Retinal pigment epithelial cell (primary cell): ENCODE data around the gene FIGNL2.
"Not testable (repeated sequence)": the region's sequence is repeated elsewhere in the genome, so short reads cannot be mapped to it uniquely, and the experiment has no call there.

Experiments used
- DNase-seq: peaks from one replicate; pipeline ENCODE4 v3.0.0-alpha.2; 2010; ENCODE audit warnings: low read depth
- H3K4me3 ChIP-seq: 2 replicates; pipeline ENCODE4 v1.5.1; 2011; ENCODE audit warnings: mild to moderate bottlenecking, low read length, control low read depth, moderate library complexity
- CTCF ChIP-seq: conservative IDR thresholded peaks from 2 replicates; pipeline ENCODE4 v1.5.1; 2011; ENCODE audit warnings: low read depth, low read length, control low read depth, inconsistent platforms

Gene FIGNL2

GRCh38 chr12:51886021-51886710 is 37.6 kb upstream of the FIGNL2 start:
- DNase-seq: peak; percentile 37
- TF ChIP-seq CTCF: no peak
- no peak overlapping the region for H3K4me3 ChIP-seq

DNA sequence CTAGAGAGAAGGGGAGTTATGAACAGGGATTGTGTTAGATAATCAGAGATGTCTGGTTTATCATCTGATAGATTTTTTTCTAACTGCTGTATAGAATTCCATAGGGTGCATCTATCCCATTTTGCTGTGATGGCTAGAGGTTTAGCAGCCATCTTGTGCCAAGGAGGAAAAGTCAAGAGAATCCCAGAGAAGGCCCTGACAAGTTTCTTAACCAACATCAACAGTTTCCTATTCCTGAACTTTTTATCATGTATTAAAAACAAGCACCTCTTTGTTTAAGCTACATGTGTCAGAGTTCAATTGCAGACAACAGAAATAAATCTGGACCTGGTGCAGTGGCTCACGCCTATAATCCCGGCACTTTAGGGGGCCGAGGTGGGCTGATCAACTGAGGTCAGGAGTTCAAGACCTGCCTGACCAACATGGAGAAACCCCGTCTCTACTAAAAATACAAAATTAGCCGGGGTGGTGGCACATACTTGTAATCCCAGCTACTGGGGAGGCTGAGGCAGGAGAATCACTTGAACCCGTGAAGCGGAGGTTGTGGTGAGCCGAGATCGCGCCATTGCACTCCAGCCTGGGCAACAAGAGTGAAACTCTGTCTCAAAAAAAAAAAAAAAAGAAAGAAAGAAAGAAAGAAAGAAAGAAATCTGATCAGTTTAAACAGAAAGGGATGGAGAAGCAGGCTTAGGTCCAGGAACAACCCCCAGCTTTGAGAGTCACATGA is 36.9 kb upstream of the FIGNL2 start:
- H3K4me3 ChIP-seq, DNase-seq: not testable (repeated sequence)

- TF ChIP-seq CTCF: no peak
- no peak for DNase-seq
- no peak overlapping the region for H3K4me3 ChIP-seq
Measured at GRCh38 chr12:51884676-51885229, 36.2 kb upstream of the FIGNL2 start.

DNA sequence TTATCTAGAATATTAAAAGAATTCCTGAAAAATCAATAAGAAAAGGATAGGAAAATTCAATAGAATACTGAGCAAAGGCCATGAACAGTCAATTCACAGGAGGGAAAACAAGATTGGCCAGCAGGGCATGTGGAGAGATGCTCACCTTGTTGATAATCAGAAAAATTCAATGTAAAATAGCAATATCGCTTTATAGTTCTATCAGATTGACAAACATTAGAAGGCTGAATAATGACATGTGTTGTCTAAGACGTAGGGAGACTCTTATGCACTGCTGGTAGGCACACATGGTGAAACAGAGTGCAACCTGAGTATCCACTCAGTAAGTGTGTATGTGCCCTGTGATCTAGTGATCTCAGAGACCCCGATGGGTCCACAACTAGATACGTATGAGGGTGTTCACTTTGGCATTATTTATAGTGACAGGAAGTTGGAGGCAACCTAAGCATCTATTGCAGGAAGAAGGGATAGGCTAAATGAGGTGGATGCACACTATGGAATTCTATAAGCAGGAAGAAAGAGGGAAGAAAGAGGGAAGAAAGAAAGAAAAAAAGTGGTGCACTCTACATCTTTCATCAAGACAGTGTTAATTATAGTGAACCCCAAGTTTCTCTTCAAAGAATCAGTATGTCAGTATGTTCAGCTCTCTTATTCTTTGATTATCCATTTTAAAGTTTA is 35.6 kb upstream of the FIGNL2 start:
- no peak for DNase-seq
- TF ChIP-seq CTCF: no peak
- no peak overlapping the region for H3K4me3 ChIP-seq

DNA sequence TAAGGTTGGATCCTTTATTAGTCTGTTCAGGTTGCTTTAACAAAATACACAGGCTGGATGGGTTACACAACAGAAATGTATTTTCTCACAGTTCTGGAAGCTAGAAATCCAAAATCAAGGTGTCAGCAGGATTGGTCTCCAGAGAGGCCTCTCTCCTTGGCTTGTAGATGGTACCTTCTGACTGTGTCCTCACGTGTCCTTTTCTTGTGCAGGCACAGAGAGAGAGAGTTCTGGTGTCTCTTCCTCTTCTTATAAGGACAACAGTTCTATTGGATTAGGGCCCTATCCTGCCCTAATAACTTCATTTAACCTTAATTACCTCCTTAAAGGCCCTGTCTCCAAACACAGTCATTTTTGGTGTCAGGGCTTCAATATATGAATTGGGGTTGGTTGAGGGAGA is 34.8 kb upstream of the FIGNL2 start:
- H3K4me3 ChIP-seq: no peak overlapping the region
- no peak for TF ChIP-seq CTCF
- DNase-seq: no peak

GRCh38 chr12:51879102-51879501 is 30.6 kb upstream of the FIGNL2 start:
- no peak overlapping the region for H3K4me3 ChIP-seq
- no peak for DNase-seq
- no peak for TF ChIP-seq CTCF

GRCh38 chr12:51874486-51874885 is 26.0 kb upstream of the FIGNL2 start:
- no peak overlapping the region for H3K4me3 ChIP-seq
- no peak for TF ChIP-seq CTCF
- no peak for DNase-seq
